ENCODE measurements around the gene ADGRF1.

ADGRF1 gene

DNA sequence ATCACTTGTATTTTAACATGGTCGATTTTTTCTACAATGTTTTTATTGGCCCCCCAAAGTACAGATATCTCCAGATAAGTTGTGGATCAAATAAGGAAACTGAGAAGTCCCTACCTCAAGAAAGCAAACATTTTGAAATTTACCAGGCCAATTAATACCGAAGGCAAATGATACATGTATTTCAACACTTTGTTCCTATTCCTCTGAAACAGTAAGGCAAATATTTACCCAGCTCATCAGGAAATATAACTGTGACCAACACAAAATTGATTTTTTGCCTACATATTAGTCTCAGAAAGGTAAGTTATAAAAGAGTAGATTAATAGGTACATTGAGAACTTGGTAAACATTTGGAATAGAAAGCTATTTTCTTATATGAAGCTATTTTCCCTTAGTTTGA is 69.1 kb downstream of the ADGRF1 start:
- no peak for DNase-seq

DNA sequence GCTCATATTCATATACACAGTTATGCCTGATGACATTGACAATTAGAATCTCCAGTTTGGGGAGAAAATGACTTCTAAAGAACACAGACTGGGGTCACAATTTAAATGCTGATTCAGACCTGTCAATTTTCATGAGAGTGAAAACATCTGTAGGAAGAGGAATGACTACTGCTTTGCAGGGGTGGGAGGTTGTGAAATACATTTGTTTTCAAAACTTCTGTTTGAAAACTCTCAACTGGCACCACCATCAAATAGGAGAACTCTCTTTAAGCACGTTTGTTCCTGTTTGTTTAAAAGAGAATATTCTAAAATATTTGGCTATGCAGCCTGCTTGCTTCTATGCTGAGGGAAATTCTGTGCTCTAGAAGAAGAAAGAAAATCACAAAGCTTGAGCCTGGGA is 69.6 kb downstream of the ADGRF1 start:
- peak; percentile 52 for DNase-seq

DNA sequence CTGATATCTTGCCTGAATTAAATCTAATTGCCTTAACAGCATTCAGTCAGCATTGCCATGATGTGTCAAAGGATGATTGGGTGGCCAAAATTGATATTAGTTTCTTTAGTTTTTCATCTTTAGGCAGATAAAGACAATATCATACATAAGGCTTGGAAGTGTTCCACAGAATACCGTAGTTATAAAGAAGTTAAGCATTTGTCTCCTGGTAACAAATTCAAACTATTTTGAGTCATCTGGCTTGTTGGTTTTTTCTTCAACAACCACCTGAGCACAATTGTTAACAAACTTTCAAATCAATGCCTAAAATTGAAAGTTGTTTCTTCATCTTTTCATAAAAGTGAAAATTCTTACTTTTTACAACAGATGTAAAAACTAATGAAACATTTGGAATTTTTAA is 72.9 kb downstream of the ADGRF1 start:
- DNase-seq, result no peak

DNA sequence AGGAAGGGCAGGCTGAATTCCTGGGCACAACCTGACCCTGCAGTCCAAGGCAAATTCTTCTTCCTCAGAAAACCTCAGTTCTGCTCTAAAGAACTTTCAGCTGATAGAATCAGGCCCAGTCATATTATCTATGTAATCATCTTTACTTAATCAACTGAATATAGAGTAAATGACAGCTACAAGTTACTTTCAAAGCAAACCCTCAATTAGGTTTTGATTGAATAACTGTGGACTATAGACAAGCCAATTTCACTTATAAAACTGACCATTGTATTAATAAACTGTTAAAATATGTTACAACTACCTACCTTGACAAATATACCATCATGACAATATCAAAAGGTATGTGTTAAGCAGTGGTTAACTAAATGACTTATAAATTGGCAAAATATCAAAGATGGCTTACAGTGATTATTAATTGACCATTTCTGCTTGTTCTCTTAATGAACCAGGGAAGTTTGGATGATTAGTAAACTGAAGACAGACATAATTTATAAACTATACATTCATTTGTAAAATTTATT is 74.2 kb downstream of the ADGRF1 start:
- DNase-seq, result no peak

DNA sequence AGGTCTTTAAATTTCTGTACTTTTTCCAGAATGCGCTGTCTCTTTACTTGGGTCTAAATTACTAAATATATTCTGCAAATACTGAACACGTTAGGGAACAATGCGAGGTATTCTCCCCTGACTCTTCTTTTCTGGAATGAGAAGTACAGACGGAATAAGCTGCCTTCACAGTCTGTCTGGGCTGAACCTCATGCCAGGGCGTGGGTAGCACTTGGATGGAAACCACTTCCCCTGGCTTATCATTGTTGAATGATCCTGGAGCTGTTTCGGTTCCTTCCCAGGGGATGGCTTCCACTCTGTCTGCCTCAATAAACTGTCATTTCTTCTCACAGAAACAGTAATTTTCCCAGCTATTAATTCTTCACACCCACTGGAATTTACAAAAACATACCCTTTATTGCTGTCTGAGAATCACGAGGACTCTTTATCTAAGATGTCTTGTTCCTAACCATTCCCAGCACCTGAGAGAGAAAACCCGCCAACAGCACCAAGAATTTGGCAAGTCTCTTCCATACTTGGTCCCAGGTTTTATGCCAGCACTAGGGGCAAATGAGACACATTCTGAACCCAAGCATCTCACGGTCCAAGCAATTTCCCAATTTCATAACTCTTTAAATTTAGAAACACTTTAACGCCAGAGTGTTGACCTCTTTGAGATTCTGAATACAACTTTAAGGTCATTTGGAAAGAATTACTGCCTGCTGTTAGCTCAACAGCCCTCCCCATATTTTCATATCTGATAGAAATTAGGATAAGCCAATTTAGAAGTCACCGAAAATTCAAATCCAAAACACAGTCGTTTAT is 77.2 kb downstream of the ADGRF1 start:
- peak; percentile 3 for DNase-seq

DNA sequence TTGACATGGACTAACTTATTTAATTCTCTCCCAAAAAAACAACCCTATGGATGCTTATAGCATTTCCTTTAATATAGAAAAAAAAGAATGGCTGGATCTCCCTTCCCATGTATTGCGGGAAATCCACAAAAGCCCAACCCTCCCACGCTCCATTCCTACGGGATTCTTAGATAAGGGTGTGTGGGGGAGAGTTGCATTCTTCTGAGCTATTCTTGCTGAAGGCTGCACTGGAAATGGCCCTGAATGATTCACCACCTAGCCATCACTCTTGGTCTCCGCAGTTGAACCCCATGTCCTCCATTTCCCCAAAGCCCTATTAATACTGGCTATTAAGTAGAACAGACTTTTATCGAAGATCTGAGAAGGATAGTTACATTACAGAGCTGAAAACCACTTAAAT is 78.5 kb downstream of the ADGRF1 start:
- DNase-seq, result no peak

DNA sequence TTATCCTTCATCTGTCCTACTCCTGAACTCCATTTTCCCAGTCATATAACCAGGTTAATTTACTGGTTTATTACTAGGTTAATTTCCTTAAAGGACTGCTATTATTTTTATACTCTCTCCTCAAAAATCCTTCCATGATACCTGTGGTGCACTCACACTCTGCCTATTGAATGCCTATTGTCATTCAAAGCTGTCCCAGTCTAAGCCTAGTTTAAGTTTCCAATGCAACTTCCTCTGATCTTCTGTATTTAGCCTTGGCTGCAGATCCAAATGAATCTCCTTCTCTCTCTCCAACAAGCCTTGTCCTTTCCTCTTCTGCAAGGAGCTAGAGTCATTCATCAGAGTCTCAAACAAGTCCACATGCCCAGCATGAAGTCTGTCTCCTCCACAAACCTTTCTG is 79.1 kb downstream of the ADGRF1 start:
- no peak for DNase-seq

DNA sequence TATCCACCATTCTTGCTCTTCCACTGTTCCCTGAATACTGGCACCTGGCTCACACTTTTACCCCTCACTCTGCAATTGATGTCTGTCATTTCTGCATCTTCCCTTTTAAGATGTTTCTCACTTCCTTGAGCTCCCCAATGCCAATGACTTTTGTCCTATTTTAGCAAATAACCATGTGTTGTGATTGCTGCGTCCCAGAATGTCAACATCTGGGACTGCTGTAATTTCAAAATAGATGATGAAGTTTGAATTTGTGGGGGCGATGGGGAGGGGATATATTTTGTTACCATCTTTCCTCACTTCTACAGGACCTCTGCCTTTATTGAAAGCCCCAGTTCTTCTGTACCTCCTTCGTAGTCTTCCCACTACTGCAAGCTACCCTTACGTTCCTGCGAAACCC is 80.4 kb downstream of the ADGRF1 start:
- peak; percentile 2 for DNase-seq

DNA sequence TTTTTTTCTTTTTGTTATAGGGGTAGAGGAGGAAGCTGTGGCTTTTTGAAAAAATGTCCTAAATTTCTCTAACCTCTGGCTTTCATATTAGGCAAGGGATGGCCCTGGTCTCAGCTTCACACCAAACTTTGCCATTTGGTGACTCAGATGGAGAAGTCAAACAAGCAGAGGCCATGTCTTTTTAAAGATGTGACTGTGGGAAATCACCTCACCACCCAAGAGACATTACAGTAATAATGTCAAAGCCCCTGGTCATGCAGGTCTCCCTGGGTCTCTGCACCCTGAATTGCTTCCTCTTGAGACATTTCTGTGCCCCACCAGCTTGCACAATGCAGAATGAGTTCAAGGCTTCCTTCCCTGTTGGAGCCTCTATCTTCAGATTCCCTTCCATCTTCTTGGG is 80.9 kb downstream of the ADGRF1 start:
- peak; percentile 43 for DNase-seq

DNA sequence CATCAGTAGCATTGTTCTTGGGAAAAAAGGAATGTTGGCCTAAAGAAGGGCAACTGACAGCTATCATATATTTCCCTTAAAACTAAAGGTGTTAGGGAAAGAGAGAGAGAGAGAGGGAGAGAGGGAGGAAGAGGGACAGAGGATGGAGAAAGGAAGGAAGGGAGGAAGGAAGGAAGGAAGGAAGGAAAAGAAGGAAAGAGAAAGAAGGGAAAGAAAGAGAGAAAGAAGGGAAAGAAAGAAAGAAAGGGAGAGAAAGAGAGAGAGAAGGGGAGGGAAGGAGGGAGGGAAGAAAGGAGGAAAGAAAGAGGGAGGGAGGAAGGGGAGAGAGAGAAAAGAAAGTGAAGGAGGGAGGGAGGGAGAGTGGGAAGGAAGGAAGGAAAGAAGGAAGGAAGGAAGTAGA is 82.7 kb downstream of the ADGRF1 start:
- DNase-seq, result no peak

DNA sequence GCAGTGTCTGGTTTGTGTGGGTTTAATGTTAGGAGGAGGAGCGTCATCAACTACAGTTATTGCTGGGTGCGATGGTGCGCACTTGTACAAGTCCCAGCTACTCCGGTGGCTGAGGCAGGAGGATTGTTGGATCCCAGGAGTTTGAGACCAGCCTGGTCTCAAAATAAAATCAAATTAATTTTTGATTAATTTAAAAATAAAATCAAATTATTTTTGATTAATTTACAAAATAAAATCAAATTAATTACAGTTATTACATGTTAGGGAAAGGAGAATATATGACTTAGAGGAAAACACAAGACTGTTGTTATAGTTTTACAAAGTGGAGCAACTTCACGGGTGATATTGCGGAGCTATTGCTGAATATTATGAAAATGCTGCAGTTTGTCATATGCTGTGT is 85.7 kb downstream of the ADGRF1 start:
- no peak for DNase-seq

DNA sequence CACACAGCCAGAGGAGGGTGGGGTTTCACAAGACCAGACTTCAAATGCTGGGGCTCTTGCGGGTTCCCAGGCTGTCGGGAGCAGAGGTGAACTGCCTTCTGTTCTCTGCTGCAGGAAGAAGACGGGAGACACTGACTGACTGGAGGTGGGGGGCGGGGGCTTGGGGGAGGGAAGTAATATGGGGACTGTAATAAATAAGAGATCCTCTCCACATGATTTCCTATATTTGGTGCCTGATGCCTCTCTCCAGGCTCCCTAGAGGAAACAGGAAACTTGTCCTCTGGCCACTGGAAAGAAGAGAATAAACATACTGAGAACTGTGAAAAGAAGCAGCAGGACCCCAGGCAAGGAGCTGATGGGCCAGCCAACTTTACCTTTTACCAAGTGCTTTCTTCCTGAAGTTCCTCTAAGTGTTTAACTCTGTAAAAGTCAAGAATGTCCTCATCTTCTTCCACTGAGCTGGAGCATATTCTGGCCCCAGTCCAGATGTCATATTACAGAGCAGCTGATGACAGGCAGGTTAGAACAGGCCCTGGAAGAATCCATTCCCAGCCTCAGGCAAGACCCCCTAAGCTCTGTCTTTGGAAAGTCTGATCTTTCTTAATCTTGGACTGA is 87.2 kb downstream of the ADGRF1 start:
- no peak for DNase-seq

DNA sequence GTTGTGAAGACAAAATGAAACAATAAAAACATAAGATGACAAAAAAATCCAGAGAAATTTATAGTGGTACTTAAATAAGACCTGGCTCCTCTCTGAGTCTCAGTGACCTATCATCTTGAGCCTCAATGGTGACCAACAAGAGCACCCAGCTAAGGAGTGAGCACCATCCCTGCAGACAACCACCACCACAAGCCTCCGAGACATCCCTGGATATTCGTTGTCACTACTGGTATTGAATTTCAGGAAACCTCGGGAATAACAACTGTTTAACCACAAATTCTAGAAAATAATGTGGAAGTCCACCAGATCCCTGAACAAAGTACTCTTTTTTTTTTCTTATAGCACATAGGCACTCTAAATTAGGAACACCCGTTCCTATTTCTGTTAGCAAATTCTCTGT is 88.2 kb downstream of the ADGRF1 start:
- no peak for DNase-seq

DNA sequence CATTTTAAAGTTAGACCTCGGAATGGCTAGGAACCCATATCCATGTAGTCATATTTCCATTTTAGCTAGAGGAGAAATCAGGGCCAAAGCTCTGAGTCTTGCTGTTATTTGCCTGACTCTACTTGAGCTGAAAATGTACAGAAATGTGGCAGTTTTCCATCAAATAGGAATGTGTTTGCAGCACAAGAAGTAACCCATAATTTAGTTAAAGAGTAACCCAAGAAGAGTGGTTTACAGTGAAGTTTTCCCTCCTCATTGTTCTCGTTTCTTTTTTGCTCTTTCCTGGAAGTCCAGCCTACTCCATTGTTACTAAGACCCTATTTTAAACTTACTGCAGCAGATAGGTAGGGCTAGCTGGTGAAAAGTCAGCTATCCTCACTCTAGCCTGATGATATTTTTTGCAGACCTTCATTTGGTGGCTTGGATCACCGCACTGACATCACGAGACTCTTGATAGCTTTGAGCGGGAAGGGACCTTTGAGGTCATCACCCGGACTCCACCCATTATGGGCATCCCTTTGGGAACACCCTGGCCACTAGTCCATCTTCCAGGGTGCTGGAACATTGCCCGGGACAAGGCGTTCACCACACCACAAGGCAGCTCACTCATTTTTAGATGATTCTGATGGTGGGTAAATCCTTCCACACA is 92.4 kb downstream of the ADGRF1 start:
- DNase-seq, result no peak

DNA sequence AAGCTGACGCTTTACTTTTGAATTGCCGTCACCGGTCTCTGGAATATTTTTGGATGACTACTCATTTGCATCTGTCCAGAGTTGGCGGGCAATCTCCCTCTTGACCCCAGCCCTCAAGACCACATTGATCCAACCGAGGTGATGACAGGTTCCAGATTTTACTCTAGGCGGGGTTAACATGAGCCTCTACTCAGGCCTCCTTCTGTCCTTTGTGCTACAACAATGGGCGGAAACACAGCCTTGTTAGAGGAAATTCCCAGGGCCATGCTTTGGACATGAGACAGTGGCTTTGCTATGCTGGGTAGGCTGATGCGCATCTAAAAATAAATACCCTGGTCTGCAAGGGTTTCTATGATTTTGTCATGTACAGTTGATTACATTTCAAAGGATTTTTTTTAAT is 93.4 kb downstream of the ADGRF1 start:
- DNase-seq, result no peak
